Anterior cingulate cortex (tissue), 58 donors: ENCODE measurements around the gene PCDHGC5.

Experiments used
- DNase-seq, 58 donors: peaks; one replicate each; lab custom pipeline; 2025; lab: John Stamatoyannopoulos, UW

PCDHGC5 gene

DNA sequence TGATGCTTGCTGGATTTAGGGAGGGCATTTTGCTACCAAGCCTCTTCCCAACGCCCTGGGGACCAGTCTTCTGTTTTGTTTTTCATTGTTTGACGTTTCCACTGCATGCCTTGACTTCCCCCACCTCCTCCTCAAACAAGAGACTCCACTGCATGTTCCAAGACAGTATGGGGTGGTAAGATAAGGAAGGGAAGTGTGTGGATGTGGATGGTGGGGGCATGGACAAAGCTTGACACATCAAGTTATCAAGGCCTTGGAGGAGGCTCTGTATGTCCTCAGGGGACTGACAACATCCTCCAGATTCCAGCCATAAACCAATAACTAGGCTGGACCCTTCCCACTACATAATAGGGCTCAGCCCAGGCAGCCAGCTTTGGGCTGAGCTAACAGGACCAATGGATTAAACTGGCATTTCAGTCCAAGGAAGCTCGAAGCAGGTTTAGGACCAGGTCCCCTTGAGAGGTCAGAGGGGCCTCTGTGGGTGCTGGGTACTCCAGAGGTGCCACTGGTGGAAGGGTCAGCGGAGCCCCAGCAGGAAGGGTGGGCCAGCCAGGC lies 23.0 kb downstream of the PCDHGC5 start:
- no peak for DNase-seq

DNA sequence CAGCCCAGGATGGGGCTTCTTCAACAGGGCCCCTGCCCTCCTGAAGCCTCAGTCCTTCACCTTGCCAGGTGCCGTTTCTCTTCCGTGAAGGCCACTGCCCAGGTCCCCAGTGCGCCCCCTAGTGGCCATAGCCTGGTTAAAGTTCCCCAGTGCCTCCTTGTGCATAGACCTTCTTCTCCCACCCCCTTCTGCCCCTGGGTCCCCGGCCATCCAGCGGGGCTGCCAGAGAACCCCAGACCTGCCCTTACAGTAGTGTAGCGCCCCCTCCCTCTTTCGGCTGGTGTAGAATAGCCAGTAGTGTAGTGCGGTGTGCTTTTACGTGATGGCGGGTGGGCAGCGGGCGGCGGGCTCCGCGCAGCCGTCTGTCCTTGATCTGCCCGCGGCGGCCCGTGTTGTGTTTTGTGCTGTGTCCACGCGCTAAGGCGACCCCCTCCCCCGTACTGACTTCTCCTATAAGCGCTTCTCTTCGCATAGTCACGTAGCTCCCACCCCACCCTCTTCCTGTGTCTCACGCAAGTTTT lies 23.6 kb downstream of the PCDHGC5 start:
- DNase-seq, result peak in 49 of 58 donors; percentile 28 to 89 (median 53)

DNA sequence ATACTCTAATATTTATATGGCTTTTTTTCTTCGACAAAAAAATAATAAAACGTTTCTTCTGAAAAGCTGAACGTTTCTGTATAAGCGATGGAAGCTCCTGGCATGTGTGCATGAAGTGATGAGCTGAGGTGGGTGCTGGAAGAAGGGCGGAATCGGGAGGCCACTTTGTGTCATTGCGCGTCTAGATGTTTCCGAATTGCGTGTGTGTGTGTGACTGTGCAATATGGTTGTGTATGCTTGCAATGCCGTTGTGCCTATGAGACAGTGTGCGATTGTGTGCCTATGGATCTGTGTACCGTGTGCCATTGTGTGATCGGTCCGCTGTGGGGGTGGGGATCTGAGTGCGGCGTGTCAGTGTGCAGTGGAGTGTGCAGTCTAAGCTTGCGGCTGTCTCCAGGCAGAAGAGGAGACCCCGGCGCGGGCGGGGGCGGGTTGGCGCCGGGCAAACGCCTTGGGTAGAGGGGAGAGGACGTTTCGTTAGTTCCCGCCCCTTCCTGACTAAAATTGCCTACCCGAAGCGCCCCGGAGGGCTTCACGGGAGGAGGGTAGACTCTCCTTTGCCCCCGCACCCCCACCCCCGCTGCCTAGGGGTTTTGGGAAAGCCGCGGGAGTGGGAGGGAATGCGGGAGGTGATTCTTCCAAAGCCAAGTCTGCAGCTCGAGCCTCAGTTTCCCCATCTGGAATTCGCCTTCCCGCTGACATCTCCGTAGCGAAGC lies 24.2 kb downstream of the PCDHGC5 start:
- peak in 43 of 58 donors; percentile 24 to 85 (median 60) for DNase-seq

DNA sequence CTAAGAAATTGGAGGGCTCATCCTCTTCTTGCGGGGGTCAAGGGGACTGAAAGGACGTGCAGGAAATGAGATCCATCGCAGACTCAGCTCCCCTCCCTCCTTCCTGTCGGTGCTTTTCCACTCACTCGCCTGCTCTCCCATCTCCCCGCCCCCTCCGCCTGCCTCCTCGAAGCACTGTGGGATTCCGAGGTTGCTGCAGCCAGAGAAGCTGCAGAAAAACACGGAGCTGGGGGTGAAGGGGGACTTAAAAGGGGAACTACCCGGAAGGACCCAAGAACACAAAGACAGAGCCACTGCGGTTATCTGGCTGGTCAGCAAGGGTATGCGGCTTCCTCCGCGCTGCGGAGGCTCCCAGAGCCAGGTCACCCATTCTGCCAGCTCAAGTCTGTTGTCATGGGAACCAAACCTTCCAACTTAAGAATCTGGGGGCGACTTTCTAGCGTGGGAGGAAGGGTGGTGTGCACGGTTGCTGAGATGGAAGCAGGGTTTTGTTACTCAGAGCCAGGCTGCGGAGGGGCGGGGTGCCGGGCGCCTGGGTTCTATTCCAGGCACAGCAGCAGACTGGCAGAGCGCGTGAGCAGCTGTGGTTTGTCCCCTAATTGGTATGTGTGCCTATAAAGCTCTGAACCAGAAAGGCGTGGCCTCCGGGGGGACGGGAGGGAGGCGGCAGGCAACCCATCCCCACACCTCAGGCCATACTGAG lies 24.9 kb downstream of the PCDHGC5 start:
- DNase-seq, result peak in 55 of 58 donors; percentile 54 to 98 (median 87)

DNA sequence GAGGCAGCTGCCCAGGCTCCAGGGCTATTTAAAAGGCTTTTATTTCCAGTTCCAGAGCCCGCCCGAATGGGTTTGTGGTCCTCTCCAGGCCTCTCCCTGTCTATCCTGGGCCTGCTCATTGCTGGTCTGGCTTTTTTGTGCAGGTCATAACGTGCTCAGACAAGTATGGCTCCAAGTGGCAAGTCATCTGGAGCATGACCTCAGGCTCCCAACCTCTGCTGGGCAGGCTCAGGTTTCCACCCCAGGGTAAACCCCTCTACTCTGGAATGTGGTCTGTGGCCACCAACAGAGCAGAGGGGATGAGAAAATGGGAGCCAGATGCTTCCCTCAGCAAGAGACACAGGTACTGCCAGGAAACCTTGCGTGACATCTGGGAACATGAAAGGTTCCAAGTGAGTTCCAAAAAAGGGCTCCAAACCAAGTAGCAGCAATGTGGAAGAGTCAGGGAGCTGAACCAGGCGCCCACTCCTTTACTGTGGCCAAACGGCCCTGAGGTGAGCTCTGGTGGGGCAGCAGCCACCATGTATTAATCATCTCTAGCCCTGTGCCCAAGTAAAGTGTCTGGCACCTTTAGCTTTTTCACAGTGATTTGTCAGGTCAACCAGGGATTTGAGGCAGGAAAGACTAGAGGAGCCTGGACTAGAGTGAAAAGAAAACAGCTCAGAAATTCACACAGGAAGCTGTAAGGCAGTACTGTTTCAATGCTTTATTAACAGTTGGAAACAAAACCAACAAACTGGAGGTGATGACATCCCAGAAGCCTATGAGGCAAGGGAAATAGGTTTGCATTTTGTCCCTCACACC lies 25.7 kb downstream of the PCDHGC5 start:
- no peak for DNase-seq

DNA sequence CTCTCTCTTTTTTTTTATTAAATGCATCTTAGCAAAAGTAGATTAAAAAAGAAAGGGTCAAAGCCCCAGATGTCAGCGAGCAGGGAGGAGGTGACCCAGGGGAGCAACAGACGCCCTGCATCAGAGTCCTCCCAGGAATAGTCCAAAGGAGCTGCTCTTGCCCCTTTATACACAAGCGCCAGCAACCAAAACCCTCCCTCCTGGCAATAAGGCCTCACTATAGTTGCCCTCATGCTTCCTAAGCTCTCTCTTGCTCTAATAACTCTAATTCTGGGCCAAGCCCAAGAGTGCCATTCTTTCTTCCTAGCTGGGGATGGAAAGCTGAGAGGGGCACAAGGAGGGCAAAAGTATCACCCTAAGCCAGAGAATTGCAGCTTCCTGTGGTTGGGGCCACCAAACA lies 26.3 kb downstream of the PCDHGC5 start:
- peak in 5 of 58 donors; percentile 14 to 51 (median 21) for DNase-seq

DNA sequence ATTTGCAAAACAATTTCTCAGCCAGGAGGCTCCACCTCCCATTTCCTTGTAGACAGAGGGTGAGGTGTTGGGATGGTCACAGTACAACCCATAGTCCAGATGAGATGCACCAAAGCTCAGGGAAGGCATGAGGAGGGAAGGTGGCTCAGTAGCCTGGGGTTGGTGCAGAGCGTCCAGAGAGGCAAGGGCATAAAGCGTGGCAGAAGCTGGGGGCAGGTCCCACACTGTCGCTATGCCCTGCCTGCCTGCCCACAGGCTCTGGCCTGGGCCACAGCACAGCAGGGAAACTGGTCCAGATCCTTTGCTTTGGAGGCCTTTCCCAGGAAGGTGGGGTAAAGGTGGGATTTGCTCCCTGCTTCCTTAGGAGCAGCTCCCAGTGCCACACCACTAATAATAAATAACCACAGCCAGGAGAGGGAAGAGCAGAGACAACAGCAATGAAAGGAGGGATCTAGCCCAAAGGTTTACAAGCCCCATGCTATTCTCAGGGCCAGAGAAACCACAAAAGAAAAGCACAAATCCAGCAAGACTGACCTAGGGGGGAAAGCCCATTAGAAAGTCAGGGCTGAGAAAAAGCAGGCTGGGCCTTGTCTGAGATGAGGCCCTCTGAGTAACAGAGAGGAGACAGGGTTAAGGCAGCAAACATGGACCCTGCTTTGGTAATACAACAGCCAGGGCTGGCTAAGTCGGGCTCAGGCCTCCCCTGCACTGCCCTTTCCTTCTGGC lies 27.2 kb downstream of the PCDHGC5 start:
- no peak for DNase-seq

DNA sequence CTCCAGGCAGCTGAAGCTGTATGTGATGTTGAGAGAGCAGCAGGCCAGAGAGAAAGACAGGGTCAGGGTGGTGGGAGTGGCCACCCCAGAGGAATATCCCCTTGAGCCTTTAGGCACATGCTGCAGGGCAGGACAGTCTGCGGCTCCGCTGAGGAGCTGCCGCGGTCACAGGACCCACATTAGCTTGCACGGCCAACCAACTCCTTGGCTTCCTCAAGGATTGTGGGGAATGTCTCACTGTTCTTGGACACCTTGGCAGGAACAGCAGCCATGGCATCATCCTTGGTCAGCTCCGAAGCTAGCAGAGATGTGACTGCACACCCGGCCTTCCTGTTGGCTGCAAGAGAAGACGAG lies 27.8 kb downstream of the PCDHGC5 start:
- no peak for DNase-seq

DNA sequence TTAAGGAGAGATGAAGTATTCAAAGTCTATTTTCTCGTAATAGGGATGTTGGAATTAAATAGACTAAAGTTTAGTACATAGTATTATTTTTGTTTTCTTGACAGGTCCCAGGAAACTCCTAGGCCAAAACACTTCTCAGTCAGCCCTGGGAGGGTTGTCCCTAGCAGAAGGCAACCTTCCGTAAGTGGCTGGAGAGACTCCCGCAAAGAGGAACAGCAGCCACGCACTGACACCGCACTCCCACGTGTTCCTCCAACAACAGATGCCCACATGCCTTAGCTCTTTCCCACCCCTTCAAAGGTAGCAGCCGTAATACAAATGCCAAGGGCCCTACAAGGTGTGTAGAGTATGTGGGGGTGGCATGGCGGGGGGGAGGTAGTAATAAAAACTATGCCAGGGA lies 28.4 kb downstream of the PCDHGC5 start:
- no peak for DNase-seq

DNA sequence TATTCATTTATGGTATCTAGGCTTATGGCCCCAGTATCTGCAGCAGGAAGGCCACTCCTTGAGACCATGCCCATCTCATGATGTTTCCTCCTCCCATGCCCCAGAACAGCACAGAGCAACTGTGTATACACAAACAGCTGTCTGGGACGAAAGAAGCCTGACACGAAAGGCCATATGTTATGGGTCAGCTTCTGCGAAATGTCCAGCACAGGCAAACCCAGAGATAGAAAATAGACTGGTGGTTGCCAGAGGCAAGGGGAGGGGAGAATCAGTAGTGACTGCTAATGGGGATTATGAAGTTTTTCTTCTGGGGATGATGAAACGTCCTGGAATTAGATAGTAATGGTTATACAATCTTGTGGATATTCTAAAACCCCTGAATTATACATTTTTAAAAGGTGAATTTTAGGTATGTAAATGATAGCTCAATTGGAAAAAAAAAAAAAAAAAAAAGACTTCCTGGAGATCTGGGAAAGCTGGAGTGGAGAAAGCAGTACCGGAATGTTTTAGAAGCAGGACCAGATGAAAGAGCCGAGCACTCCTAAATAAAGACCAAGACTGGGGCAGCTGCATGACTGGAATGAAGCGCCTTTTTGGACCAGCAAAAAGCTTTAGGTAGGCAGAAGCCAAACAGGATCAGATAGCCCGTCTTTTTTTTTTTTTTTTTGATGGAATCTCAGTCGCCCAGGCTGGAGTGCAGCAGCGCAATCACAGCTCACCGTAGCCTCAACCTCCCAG lies 29.2 kb downstream of the PCDHGC5 start:
- DNase-seq, result no peak

DNA sequence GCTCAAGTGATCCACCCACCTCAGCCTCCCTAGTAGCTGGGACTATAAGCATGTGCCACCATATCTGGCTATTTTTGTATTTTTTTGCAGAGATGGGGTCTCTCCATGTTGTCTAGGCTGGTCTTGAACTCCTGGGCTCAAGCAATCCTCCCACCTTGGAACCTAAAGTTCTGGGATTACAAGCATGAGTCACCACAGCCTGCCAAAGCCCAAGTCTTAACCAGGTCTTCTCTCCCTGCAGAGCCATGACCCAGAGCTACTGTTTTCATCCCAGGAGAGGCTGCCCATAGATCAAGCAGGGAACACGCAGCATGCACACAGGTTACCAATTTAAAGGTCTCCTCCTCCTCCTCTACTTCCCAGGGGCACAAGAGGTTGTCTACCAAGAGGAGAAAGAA lies 29.7 kb downstream of the PCDHGC5 start:
- DNase-seq, result no peak

DNA sequence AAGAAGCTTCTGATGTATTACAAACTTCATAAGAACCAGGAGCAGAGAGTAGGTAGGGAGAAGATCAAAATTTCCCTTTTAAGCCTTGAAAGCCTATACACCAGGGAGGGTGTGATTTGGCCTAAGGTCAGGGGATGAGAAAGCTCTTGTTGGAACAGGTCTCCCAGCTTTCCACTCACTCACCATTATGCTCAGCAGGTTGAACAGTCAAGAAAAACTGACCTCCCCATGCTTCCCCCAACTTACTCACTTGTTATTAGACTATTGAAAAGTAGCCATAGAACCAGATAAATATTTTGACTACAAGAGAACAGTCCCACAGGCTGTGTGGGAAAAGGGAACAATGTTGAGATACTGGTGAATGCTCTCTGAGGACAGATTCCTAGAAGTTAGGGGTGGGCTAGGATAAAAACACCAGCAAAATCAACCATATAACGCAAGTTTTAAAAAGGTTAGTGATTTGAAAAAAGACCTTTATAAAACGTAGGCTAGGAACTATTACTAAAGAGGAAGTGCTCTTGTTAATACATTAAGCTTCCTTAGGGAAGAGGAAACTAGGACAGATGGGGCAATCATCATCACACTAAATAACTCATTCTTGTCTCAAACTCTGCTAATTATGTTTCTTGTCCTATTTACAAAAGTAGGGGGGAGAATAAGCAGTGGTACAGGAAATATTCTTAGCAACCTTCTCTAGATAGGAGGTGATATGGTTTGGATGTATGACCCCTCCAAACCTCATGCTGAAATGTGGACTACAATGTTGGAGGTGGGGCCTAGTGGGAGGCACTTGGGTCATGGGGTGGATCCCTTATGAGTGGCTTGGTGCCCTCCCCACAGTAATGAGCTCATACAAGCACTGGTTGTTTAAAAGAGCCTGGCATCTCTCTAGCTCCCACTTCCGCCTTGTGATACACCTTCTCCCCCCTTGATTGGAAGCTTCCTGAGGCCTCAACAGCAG lies 31.0 kb downstream of the PCDHGC5 start:
- no peak for DNase-seq

DNA sequence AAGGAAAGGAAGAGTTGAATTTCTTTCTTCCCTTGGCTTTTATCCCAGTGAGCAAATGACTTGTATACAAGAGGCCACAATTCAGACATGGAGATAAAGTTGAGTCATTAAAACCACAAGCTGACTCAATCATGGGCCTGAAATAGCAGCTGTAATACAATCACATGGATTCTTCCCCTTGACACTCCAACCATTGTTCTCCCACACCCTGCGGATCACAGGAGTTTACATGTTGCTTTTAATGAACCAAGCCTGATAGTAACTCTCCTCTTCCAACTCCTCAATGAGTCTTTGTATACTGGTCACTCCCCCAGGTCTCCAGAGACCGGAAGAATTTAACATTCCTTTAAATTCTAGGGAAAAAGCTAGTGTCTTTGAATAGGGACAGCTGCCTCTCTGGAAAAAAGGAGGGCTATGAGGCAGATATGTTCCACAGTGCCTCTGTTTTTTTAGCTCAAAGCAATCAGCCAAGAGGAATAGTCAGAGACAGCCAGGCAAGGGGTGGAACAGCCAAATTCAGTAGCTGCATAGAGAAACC lies 32.4 kb downstream of the PCDHGC5 start:
- peak in 26 of 58 donors; percentile 16 to 88 (median 44) for DNase-seq

DNA sequence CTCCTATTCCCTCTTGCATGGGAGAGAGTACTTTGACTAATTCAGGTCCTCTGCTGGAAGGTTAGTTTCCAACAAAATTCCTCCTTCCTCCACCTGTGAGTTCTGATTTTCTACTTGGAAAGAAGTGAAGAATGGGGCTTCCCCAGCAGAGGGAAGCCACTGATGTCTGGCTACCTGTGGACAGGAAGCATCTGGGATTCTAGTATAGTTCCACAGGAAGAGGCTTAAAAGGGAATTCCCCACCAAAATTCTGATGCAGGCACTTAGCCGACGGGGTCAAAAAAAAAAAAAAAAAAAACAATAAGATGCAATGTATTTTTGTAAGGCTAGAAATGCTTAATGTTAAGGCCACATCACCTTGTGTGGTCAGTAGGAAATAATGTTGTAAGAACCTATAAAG lies 33.4 kb downstream of the PCDHGC5 start:
- no peak for DNase-seq

DNA sequence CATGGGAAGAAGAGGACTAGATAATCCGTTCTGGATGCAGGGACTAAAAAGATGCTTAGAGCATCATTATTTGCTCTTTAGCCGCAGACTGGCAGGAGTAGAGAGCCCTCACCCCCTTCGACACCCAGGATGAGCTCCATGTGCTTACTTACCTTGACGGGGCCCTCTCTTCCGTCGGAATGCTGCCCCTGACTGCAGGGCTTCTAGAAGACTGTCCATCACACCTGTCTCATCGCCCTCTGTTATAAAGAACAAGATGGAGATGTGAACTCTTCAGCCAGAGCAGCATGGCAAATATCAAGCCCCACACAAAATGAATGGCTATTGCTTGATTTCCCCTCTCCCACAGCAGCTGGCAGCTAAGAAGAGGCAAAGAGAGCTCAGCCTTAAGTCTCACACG lies 35.1 kb downstream of the PCDHGC5 start:
- DNase-seq, result no peak

DNA sequence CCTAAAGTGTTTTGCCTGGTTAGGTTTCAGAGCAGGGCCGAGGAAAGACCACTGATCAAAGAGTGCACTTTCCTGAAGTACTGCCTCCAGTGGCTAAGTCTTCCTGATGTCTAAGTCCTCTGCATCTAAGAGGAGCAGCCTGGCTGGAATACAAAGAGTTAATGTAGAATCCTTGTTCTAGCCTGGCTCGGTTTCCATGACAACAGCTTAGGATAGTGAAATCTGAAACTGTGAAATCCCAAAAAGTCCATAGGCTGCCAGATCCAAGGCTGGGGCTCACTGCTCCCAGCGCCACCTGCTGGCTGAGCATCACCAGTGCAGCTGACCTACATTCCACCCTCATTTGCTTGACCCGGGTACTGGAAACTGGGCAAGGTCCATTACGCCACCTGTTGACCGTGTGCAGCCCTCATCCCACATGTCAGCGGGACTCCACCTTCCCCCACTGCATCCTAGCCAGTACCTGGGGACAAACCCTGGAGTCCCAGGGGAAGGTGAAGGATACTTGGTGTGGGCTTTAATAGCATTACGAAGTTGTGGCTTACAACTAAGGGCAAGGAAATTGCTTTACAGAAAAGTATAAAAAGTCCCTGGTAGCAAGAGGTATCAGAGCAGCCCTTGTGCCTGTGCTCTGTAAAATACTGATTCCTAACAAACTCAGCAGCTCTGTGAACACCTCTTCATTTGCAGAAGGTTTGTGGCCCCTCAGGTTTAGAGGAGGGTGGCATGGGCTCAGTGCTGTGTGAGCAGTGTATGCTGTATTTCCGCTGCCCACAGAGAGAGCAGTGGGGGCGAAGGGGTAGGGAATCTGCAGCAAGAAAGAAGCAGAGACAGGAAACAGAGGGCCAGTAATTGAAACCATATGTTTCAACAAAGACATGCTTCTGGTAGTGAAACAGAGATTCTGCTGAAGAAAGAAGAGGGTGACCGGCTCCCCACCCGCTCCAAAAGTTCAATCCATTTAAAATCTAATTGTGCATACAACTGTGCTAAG lies 36.0 kb downstream of the PCDHGC5 start:
- DNase-seq, result peak in 56 of 58 donors; percentile 45 to 92 (median 77)

DNA sequence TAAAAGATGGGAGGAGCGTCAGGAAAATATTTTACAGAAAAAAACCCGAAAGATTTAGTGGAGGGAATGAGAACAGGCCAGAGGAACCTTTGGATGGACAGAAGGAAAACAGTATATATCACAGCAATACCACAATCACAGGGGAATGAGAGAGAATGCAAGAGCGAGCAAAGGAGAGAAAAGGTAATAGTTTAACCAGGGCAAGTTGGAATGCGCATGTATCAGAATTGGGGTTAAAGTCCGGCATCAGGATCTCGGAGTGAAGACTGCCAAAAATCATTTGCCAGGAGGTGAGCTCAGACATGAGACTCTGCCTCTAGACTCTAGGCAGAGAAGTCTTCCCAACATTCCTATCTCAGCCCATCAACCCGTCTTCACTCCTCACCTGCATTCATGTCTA lies 36.8 kb downstream of the PCDHGC5 start:
- no peak for DNase-seq
